HG02884 (cell line): ENCODE measurements around the gene VENTX.
A peak's percentile ranks its signal among the peaks of the same experiment; 100 is the strongest.
"Not testable (repeated sequence)": the region's sequence is repeated elsewhere in the genome, so short reads cannot be mapped to it uniquely, and the experiment has no call there.

Source experiments
- ATAC-seq: cut with Tn5 transposase; IDR thresholded peaks from one replicate; pipeline ENCODE4 v1.9.1; 2021; ENCODE audit warnings: mild to moderate bottlenecking, moderate library complexity; ENCODE audit not compliant: unreplicated experiment

VENTX gene

GRCh38 chr10:133254421-133255120, 16.9 kb downstream of the VENTX start:
- no peak for ATAC-seq

GRCh38 chr10:133255323-133255722, 17.7 kb downstream of the VENTX start:
- no peak for ATAC-seq

- no peak for ATAC-seq
These were observed 19.9 kb downstream of the VENTX start for GRCh38 chr10:133257489-133258065.

GRCh38 chr10:133258066-133258817, 20.6 kb downstream of the VENTX start:
- no peak for ATAC-seq

- ATAC-seq, result no peak
These were observed 21.4 kb downstream of the VENTX start for GRCh38 chr10:133258818-133259601.

- ATAC-seq, result no peak
These were observed 21.9 kb downstream of the VENTX start for GRCh38 chr10:133259602-133259989.

- ATAC-seq, result peak; percentile 43
These were observed 23.5 kb downstream of the VENTX start for GRCh38 chr10:133260895-133261725.

GRCh38 chr10:133261726-133262325, 24.2 kb downstream of the VENTX start:
- peak; percentile 41 for ATAC-seq

GRCh38 chr10:133262696-133263095, 25.0 kb downstream of the VENTX start:
- no peak for ATAC-seq

GRCh38 chr10:133263674-133264073, 26.0 kb downstream of the VENTX start:
- no peak for ATAC-seq

GRCh38 chr10:133264461-133264860, 26.8 kb downstream of the VENTX start:
- ATAC-seq, result no peak

GRCh38 chr10:133265052-133265451, 27.4 kb downstream of the VENTX start:
- ATAC-seq, result not testable (repeated sequence)

GRCh38 chr10:133266056-133266795, 28.6 kb downstream of the VENTX start:
- ATAC-seq, result no peak

GRCh38 chr10:133267293-133267692, 29.6 kb downstream of the VENTX start:
- ATAC-seq, result no peak

GRCh38 chr10:133267829-133268228, 30.2 kb downstream of the VENTX start:
- no peak for ATAC-seq

GRCh38 chr10:133268532-133268931, 30.9 kb downstream of the VENTX start:
- no peak for ATAC-seq

GRCh38 chr10:133269367-133269766, 31.7 kb downstream of the VENTX start:
- ATAC-seq, result no peak

- no peak for ATAC-seq
These were observed 32.5 kb downstream of the VENTX start for GRCh38 chr10:133270204-133270603.

GRCh38 chr10:133270773-133271297, 33.2 kb downstream of the VENTX start:
- no peak for ATAC-seq
